Measurements from ENCODE around the gene DPH7. TPM values are rescaled to one million over a fixed set of nuclear protein-coding genes. Genes with fewer than 3 reads are reported as not detected.
A peak's percentile ranks its signal among the peaks of the same experiment; 100 is the strongest.

Gene DPH7
- polyA plus RNA-seq, 1 donor from 2014 or later: 145 TPM

DNA sequence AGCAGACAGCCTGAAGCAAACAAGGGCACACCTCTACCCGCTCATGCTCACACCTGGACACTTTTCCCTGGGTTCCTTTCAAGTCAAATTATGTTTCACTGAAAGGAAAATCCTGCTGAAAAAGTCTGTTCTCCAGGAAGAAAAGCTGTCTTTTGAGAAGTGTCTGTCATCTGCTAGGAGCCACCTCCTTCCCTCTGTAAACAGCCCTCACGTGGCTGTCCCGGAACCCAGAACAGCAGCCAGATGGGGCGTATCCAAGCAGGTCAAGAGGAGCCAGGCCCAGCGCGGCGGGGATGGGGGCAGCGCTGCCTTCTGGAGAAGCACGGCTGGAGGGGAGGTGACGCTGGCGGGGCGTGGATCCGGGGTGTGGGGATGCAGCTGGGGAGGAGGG lies 28.5 kb downstream of the DPH7 start, which contains the start of gene PNPLA7:
Gene PNPLA7 (minus strand): TSS at position 172 of the 391 bp plus-strand sequence. CDS start 205 bp downstream, outside the sequence.
- H3K4me2 ChIP-seq (ENCODE audit: low read length): no peak within 1 kb of the TSS
- no peaks in the 10 kb centered on the region for H3F3A ChIP-seq (ENCODE audit: insufficient read depth, low read length, poor library complexity, severe bottlenecking)
- H3K27me3 ChIP-seq (ENCODE audit: insufficient read depth, low read depth, low read length): no peaks in the 10 kb centered on the region
- H3K9me3 ChIP-seq (ENCODE audit: low read length): no peaks in the 10 kb centered on the region
- H4K20me1 ChIP-seq (ENCODE audit: insufficient read depth): no peaks in the 10 kb centered on the region
- TF ChIP-seq, protein P1, sequence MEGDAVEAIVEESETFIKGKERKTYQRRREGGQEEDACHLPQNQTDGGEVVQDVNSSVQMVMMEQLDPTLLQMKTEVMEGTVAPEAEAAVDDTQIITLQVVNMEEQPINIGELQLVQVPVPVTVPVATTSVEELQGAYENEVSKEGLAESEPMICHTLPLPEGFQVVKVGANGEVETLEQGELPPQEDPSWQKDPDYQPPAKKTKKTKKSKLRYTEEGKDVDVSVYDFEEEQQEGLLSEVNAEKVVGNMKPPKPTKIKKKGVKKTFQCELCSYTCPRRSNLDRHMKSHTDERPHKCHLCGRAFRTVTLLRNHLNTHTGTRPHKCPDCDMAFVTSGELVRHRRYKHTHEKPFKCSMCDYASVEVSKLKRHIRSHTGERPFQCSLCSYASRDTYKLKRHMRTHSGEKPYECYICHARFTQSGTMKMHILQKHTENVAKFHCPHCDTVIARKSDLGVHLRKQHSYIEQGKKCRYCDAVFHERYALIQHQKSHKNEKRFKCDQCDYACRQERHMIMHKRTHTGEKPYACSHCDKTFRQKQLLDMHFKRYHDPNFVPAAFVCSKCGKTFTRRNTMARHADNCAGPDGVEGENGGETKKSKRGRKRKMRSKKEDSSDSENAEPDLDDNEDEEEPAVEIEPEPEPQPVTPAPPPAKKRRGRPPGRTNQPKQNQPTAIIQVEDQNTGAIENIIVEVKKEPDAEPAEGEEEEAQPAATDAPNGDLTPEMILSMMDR (IDR thresholded peaks at IDR 0.05; ENCODE audit: poor library complexity, severe bottlenecking): no peak
- no peak for TF ChIP-seq POLR2AphosphoS5 (IDR thresholded peaks at IDR 0.05)
- TF ChIP-seq EZH2 (IDR thresholded peaks at IDR 0.05; ENCODE audit: borderline replicate concordance, insufficient read depth, low read length, poor library complexity, severe bottlenecking): no peak
- TF ChIP-seq, protein P2, sequence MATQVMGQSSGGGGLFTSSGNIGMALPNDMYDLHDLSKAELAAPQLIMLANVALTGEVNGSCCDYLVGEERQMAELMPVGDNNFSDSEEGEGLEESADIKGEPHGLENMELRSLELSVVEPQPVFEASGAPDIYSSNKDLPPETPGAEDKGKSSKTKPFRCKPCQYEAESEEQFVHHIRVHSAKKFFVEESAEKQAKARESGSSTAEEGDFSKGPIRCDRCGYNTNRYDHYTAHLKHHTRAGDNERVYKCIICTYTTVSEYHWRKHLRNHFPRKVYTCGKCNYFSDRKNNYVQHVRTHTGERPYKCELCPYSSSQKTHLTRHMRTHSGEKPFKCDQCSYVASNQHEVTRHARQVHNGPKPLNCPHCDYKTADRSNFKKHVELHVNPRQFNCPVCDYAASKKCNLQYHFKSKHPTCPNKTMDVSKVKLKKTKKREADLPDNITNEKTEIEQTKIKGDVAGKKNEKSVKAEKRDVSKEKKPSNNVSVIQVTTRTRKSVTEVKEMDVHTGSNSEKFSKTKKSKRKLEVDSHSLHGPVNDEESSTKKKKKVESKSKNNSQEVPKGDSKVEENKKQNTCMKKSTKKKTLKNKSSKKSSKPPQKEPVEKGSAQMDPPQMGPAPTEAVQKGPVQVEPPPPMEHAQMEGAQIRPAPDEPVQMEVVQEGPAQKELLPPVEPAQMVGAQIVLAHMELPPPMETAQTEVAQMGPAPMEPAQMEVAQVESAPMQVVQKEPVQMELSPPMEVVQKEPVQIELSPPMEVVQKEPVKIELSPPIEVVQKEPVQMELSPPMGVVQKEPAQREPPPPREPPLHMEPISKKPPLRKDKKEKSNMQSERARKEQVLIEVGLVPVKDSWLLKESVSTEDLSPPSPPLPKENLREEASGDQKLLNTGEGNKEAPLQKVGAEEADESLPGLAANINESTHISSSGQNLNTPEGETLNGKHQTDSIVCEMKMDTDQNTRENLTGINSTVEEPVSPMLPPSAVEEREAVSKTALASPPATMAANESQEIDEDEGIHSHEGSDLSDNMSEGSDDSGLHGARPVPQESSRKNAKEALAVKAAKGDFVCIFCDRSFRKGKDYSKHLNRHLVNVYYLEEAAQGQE (IDR thresholded peaks at IDR 0.05; ENCODE audit: borderline replicate concordance): no peak
- TF ChIP-seq MXI1 (conservative IDR thresholded peaks at IDR 0.05; ENCODE audit: poor library complexity, severe bottlenecking): no peak
- no peak for TF ChIP-seq SMC3 (conservative IDR thresholded peaks at IDR 0.05; ENCODE audit: poor library complexity)
- TF ChIP-seq RAD21 (conservative IDR thresholded peaks at IDR 0.05): no peak
- no peak for TF ChIP-seq EP300 (conservative IDR thresholded peaks at IDR 0.05; ENCODE audit: poor library complexity, severe bottlenecking)
- TF ChIP-seq TAF1 (IDR thresholded peaks at IDR 0.05; ENCODE audit: low read depth): no peak
- H2AFZ ChIP-seq (ENCODE audit: low read depth, low read length): no peak within 1 kb of the TSS
- no peaks in the 10 kb centered on the region for H3K9me2 ChIP-seq (ENCODE audit: insufficient read depth, low read length)
- no peaks in the 10 kb centered on the region for H3K36me3 ChIP-seq (ENCODE audit: insufficient read depth, low read length)
- peak within 1 kb of the TSS; percentile 49 for H3K27ac ChIP-seq (ENCODE audit: low read length)
- H3K79me2 ChIP-seq (replicated peaks; ENCODE audit: insufficient read depth, low read length): no peaks in the 10 kb centered on the region
- H3K4me3 ChIP-seq (ENCODE audit: low read length): peak within 1 kb of the TSS; percentile 81
- H3K9ac ChIP-seq (ENCODE audit: low read length): peak within 1 kb of the TSS; percentile 73

DNA sequence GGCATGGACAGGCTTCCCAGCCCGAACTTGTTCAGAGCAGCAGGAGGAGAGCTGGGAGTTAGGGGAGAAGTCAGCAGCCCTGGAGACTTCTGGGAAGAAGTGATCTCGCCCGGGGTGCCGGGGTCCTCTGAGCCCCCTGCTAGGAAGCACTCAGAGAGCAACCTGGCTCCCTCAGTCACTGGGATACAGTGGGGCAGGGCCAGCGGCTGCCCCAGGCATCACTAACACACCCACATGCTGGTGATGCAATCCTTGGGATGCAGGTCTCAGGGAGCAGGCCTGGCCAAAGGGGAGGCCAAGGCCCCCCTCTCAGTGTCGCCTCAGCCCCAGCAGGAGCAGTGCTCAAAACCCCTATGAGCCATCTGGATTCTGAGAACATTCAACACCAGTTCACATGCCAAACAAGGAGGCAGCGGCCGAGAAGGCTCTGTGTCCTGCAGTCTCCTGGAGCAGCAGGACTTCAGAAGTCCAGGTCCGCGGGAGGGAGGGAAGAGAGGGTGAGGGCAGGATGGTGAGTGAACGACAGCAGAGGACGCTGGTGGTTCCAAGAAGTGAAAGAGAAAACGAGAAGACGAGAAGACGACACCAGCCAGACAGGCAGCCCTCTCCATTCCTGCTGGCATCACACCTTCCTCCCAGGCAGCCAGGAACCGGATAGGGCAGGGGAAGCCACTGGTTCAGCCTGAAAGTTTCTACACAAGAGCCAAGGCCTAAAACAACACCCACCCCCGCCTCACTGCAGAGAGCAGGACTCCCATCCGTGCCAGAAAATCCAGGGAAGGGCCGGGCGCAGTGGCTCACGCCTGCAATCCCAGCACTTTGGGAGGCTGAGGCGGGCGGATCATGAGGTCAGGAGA lies 30.8 kb downstream of the DPH7 start:
- H3K9me3 ChIP-seq (ENCODE audit: low read length): no peaks in the 10 kb centered on the region
- no peaks in the 10 kb centered on the region for H3K9me2 ChIP-seq (ENCODE audit: insufficient read depth, low read length)
- H3F3A ChIP-seq (ENCODE audit: insufficient read depth, low read length, poor library complexity, severe bottlenecking): no peaks in the 10 kb centered on the region
- no peaks in the 10 kb centered on the region for H4K20me1 ChIP-seq (ENCODE audit: insufficient read depth)
- H3K4me2 ChIP-seq (ENCODE audit: low read length): no peak overlapping the region
- no peaks in the 10 kb centered on the region for H3K36me3 ChIP-seq (ENCODE audit: insufficient read depth, low read length)
- H3K9ac ChIP-seq (ENCODE audit: low read length): no peak overlapping the region
- H3K4me3 ChIP-seq (ENCODE audit: low read length): no peak overlapping the region
- H2AFZ ChIP-seq (ENCODE audit: low read depth, low read length): no peak overlapping the region
- H3K79me2 ChIP-seq (replicated peaks; ENCODE audit: insufficient read depth, low read length): no peaks in the 10 kb centered on the region
- no peak overlapping the region for H3K27ac ChIP-seq (ENCODE audit: low read length)
- no peaks in the 10 kb centered on the region for H3K27me3 ChIP-seq (ENCODE audit: insufficient read depth, low read depth, low read length)
- no peak for TF ChIP-seq MXI1 (conservative IDR thresholded peaks at IDR 0.05; ENCODE audit: poor library complexity, severe bottlenecking)

Measured in neural cell (in vitro differentiated cells).